SK-N-SH (cell line): ENCODE results near the gene PTPRG. TPM values are rescaled to one million over a fixed set of nuclear protein-coding genes. Genes with fewer than 3 reads are reported as not detected.

Experiments
- CTCF ChIA-PET: fragments of 300-600, 350-600 bp; formaldehyde crosslinking; extraction: SDS; loops from one replicate; lab custom pipeline; 2021; lab: Yijun Ruan, JAX
- POLR2A ChIA-PET: fragments of 350-600 bp; sonication (Branson Sonifier 250); formaldehyde crosslinking; extraction: SDS; loops from one replicate; lab custom pipeline; 2020; ENCODE audit warnings: antibody characterized with exemption, inconsistent platforms; lab: Yijun Ruan, JAX
- DNase-seq: peaks from one replicate; pipeline ENCODE4 v3.0.0; 2012
- H2AFZ ChIP-seq: fragments of 200-600 bp; sonication (generic); 2 replicates; pipeline ENCODE4 v1.8.1; 2016; ENCODE audit warnings: antibody characterized with exemption, mild to moderate bottlenecking, low read depth
- H3F3A ChIP-seq: fragments of 200-600 bp; sonication (generic); replicated peaks from 2 replicates; pipeline ENCODE3; 2016; ENCODE audit warnings: antibody characterized with exemption, mild to moderate bottlenecking; ENCODE audit not compliant: insufficient read depth
- H3K27ac ChIP-seq, 2 experiments: fragments of 200-500 bp in 1 of 2; fragments of 200-600 bp in 1 of 2; sonication (Bioruptor generic) in 1 of 2; sonication (generic), shearing (Covaris generic) in 1 of 2; 2 replicates each; pipeline versions ENCODE4 v1.5.1 to v1.6.1; 2014 to 2016; ENCODE audit warnings: low read depth in 2 of 2, inconsistent platforms in 1 of 2, low read length in 1 of 2, mild to moderate bottlenecking in 1 of 2, mixed read lengths in 1 of 2
- H3K27me3 ChIP-seq: fragments of 200-600 bp; sonication (generic), shearing (Covaris generic); 2 replicates; pipeline ENCODE4 v1.6.1; 2016; ENCODE audit warnings: mixed run types; ENCODE audit not compliant: insufficient read depth
- H3K36me3 ChIP-seq, 2 experiments: fragments of 200-500 bp in 1 of 2; fragments of 200-600 bp in 1 of 2; sonication (Bioruptor generic) in 1 of 2; sonication (generic) in 1 of 2; replicated peaks in 1 of 2; 2 replicates each; pipeline versions ENCODE3 to v1.5.1; 2014 to 2016; ENCODE audit warnings: low read length in 1 of 2, mild to moderate bottlenecking in 1 of 2; ENCODE audit not compliant: insufficient read depth in 2 of 2, control insufficient read depth in 1 of 2
- H3K4me1 ChIP-seq, 2 experiments: fragments of 200-500 bp in 1 of 2; fragments of 200-600 bp in 1 of 2; sonication (Bioruptor generic) in 1 of 2; sonication (generic), shearing (Covaris generic) in 1 of 2; 2 replicates each; pipeline versions ENCODE4 v1.5.1 to v1.6.1; 2014 to 2016; ENCODE audit warnings: low read depth in 1 of 2, low read length in 1 of 2, mixed run types in 1 of 2; ENCODE audit not compliant: insufficient read depth in 2 of 2, control insufficient read depth in 1 of 2
- H3K4me2 ChIP-seq: fragments of 200-600 bp; sonication (generic), shearing (Covaris generic); 2 replicates; pipeline ENCODE4 v1.6.1; 2017; ENCODE audit warnings: mixed run types
- H3K4me3 ChIP-seq, 2 experiments: fragments of 200-500 bp in 1 of 2; fragments of 200-600 bp in 1 of 2; sonication (Bioruptor generic) in 1 of 2; sonication (generic), shearing (Covaris generic) in 1 of 2; 2 replicates each; pipeline versions ENCODE4 v1.5.1 to v1.8.1; 2014 to 2016; ENCODE audit warnings: low read depth in 2 of 2, inconsistent platforms in 1 of 2, low read length in 1 of 2, mild to moderate bottlenecking in 1 of 2, mixed read lengths in 1 of 2, moderate library complexity in 1 of 2
- H3K79me2 ChIP-seq: fragments of 200-600 bp; sonication (generic); 2 replicates; pipeline ENCODE4 v1.8.1; 2017; ENCODE audit warnings: mild to moderate bottlenecking; ENCODE audit not compliant: insufficient read depth
- H3K9ac ChIP-seq: fragments of 200-600 bp; sonication (generic); 2 replicates; pipeline ENCODE4 v1.6.1; 2017; ENCODE audit warnings: mixed run types
- H3K9me2 ChIP-seq: fragments of 200-600 bp; sonication (generic); 2 replicates; pipeline ENCODE4 v1.6.1; 2017; ENCODE audit warnings: mixed run types
- H3K9me3 ChIP-seq: fragments of 200-600 bp; sonication (generic); 2 replicates; pipeline ENCODE4 v1.6.1; 2017; ENCODE audit warnings: mixed run types, mild to moderate bottlenecking, moderate library complexity
- H4K20me1 ChIP-seq: fragments of 200-600 bp; sonication (generic); 2 replicates; pipeline ENCODE4 v1.6.1; 2017; ENCODE audit warnings: mild to moderate bottlenecking, mixed run types; ENCODE audit not compliant: insufficient read depth
- CHD2 ChIP-seq: fragments of 150-350 bp; IDR thresholded peaks from 2 replicates; pipeline ENCODE4 v1.6.1; 2018; ENCODE audit warnings: low read length; ENCODE audit not compliant: partially characterized antibody
- ELF1 ChIP-seq: IDR thresholded peaks from 2 replicates; pipeline ENCODE4 v1.4.0; 2012
- FOXM1 ChIP-seq: IDR thresholded peaks from 2 replicates; pipeline ENCODE4 v1.4.0; 2012; ENCODE audit warnings: low read depth, mild to moderate bottlenecking
- MEF2A ChIP-seq: IDR thresholded peaks from 2 replicates; pipeline ENCODE4 v1.4.0; 2012; ENCODE audit warnings: low read depth, borderline replicate concordance
- NFIC ChIP-seq: IDR thresholded peaks from 2 replicates; pipeline ENCODE4 v1.4.0; 2012; ENCODE audit warnings: borderline replicate concordance
- RAD21 ChIP-seq: IDR thresholded peaks from 2 replicates; pipeline ENCODE4 v1.6.1; 2012; ENCODE audit warnings: mild to moderate bottlenecking, low read length
- RCOR1 ChIP-seq: fragments of 150-350 bp; IDR thresholded peaks from 2 replicates; pipeline ENCODE4 v1.6.1; 2017; ENCODE audit warnings: antibody characterized with exemption, low read length
- REST ChIP-seq: IDR thresholded peaks from 2 replicates; pipeline ENCODE4 v1.6.1; 2012; ENCODE audit warnings: mild to moderate bottlenecking, low read depth, low read length, moderate library complexity
- RXRA ChIP-seq: IDR thresholded peaks from 2 replicates; pipeline ENCODE4 v1.4.0; 2012; ENCODE audit warnings: low read depth, mild to moderate bottlenecking, borderline replicate concordance
- SMC3 ChIP-seq: IDR thresholded peaks from 2 replicates; pipeline ENCODE4 v1.6.1; 2012; ENCODE audit warnings: low read depth, low read length, improper control_type of control experiment
- TAF1 ChIP-seq: IDR thresholded peaks from 2 replicates; pipeline ENCODE4 v1.6.1; 2012; ENCODE audit warnings: low read depth, mild to moderate bottlenecking, low read length, moderate library complexity, borderline replicate concordance
- YY1 ChIP-seq: IDR thresholded peaks from 2 replicates; pipeline ENCODE4 v1.4.0; 2012; ENCODE audit warnings: low read depth, mild to moderate bottlenecking
- WGBS: methylation state at CpG from one replicate; pipeline ENCODE4 v1.1.6; 2017; ENCODE audit warnings: low lambda C conversion rate; 5-methylcytosine and 5-hydroxymethylcytosine counted together
- polyA plus RNA-seq, 3 experiments: library from polyadenylated mRNA; depleted of rRNA; stranded (reverse); fragments of >200 nt; gene quantifications; 2 replicates each; pipeline ENCODE4 v1.2.3, GENCODE V29; 2012
- TF ChIP-seq, protein P1 (sequence below): IDR thresholded peaks from 2 replicates; pipeline ENCODE4 v1.4.0; 2012; ENCODE audit warnings: low read depth
- TF ChIP-seq, protein P2 (sequence below): IDR thresholded peaks from 2 replicates; pipeline ENCODE4 v1.4.0; 2012; ENCODE audit warnings: low read depth, borderline replicate concordance

The PTPRG gene
- polyA plus RNA-seq, 1 of the 3 experiments (the other 2 are of a cell fraction): 14.1 TPM

DNA sequence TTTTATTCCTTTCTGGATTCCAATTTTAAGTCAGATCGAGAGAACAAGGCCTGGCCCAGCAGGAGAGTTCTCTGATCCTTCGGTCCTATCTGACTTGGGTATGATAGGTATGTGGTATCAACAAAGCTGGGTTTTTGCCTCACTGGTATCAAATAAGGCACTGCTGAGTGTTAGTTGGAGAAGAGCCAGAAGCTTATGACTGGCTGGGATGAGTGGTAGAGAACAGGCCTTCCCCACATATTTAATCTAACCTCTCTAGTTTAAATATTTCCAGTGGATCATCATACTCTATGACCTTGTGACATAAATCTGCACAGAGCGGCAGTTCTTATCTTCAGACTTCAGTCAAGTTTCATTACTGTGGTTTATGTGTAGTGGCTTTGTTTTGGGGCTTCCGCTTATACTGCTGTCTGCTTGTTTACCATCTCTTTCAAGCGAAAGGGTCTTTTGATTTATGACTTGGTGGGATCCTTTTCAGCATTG lies 164.5 kb downstream of the PTPRG start (continued):
- TF ChIP-seq REST (no peak), NFIC (peak; percentile 74), FOXM1 (no peak)

GRCh38 chr3:61727435-61727834 lies 166.1 kb downstream of the PTPRG start:
- no peak for DNase-seq
- Histone ChIP-seq H3F3A (peaks cover 5% of the 10 kb centered on the region), H3K4me1 (peaks cover 0 to 3% of the 10 kb centered on the region in 2 experiments; a peak in 1 of 4 replicates), H4K20me1 (peaks cover 11% of the 10 kb centered on the region; the same call in 1 of the 2 replicates), H2AFZ (no peak overlapping the region), H3K9me2 (no peaks in the 10 kb centered on the region), H3K79me2 (peaks cover 26% of the 10 kb centered on the region; the same call in 1 of the 2 replicates), H3K4me3 (no peak overlapping the region), H3K9ac (no peak overlapping the region), H3K4me2 (no peak overlapping the region), H3K27me3 (no peaks in the 10 kb centered on the region), H3K9me3 (no peaks in the 10 kb centered on the region), H3K36me3 (no peaks in the 10 kb centered on the region), H3K27ac (no peak overlapping the region)
- 93% methylated on average over 5 of the region's 5 CpGs for WGBS
- TF ChIP-seq RAD21 (no peak), RCOR1 (no peak), FOXM1 (no peak), CHD2 (no peak), YY1 (no peak), NFIC (no peak), SMC3 (no peak), ELF1 (no peak), TAF1 (no peak), MEF2A (no peak), RXRA (no peak)
- TF ChIP-seq, protein P1, sequence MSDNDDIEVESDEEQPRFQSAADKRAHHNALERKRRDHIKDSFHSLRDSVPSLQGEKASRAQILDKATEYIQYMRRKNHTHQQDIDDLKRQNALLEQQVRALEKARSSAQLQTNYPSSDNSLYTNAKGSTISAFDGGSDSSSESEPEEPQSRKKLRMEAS: no peak
- TF ChIP-seq, protein P2, sequence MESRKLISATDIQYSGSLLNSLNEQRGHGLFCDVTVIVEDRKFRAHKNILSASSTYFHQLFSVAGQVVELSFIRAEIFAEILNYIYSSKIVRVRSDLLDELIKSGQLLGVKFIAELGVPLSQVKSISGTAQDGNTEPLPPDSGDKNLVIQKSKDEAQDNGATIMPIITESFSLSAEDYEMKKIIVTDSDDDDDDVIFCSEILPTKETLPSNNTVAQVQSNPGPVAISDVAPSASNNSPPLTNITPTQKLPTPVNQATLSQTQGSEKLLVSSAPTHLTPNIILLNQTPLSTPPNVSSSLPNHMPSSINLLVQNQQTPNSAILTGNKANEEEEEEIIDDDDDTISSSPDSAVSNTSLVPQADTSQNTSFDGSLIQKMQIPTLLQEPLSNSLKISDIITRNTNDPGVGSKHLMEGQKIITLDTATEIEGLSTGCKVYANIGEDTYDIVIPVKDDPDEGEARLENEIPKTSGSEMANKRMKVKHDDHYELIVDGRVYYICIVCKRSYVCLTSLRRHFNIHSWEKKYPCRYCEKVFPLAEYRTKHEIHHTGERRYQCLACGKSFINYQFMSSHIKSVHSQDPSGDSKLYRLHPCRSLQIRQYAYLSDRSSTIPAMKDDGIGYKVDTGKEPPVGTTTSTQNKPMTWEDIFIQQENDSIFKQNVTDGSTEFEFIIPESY: no peak
- ChIA-PET POLR2A (no interaction called here), CTCF (no interaction called here)
